Esophagus squamous epithelium (tissue), 4 donors: ENCODE results near the gene LARGE1.

ENCODE experiments used
- POLR2A ChIP-seq, 4 donors: fragments of 450-650 bp; IDR thresholded peaks; one replicate each; pipeline ENCODE4 v1.6.1; 2017; ENCODE audit warnings: antibody characterized with exemption in 4 of 4, mild to moderate bottlenecking in 4 of 4, moderate library complexity in 3 of 4
- TF ChIP-seq, protein P1 (sequence below), 6 experiments: fragments of 450-650 bp in 4 of 6; fragments of 200-600 bp in 2 of 6; sonication (generic) in 2 of 6; IDR thresholded peaks; one replicate each; pipeline ENCODE4 v1.5.1; 2016 to 2019; ENCODE audit warnings: antibody characterized with exemption in 6 of 6, mild to moderate bottlenecking in 4 of 6, moderate library complexity in 4 of 6

DNA sequence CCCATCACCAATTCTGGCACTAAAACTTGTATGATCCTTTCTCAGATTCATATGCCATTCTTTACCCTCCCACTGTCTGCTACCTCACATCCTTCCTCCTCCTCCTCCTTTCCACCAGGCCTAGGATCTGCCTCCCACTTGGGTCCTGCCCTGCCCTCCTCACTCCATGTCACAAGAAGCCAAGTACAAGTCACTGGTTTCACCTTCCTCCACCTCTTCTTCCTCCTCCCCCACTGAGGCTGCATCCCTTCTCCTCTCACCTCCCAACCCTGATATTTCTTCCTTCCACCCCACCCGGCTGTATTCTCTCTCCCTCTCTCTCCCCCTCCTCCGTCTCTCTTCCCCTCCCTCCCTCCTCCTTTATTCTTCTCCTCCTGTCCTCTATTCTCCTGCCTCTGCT is 46.6 kb downstream of the LARGE1 start:
- TF ChIP-seq, protein P1, sequence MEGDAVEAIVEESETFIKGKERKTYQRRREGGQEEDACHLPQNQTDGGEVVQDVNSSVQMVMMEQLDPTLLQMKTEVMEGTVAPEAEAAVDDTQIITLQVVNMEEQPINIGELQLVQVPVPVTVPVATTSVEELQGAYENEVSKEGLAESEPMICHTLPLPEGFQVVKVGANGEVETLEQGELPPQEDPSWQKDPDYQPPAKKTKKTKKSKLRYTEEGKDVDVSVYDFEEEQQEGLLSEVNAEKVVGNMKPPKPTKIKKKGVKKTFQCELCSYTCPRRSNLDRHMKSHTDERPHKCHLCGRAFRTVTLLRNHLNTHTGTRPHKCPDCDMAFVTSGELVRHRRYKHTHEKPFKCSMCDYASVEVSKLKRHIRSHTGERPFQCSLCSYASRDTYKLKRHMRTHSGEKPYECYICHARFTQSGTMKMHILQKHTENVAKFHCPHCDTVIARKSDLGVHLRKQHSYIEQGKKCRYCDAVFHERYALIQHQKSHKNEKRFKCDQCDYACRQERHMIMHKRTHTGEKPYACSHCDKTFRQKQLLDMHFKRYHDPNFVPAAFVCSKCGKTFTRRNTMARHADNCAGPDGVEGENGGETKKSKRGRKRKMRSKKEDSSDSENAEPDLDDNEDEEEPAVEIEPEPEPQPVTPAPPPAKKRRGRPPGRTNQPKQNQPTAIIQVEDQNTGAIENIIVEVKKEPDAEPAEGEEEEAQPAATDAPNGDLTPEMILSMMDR (IDR thresholded peaks at IDR 0.05), result no peak
- TF ChIP-seq POLR2A (IDR thresholded peaks at IDR 0.05), result no peak
